GM23338 (cell line): ENCODE data around the gene GPR83. TPM values are rescaled to one million over a fixed set of nuclear protein-coding genes. Genes with fewer than 3 reads are reported as not detected.

Source experiments
- ATAC-seq: fragments of 200-7000 bp; cut with Tn5 transposase; 3 replicates; pipeline ENCODE4 v1.9.1; 2020
- DNase-seq: peaks from one replicate; pipeline ENCODE4 v3.0.0-alpha.2; 2015; ENCODE audit warnings: low spot score
- H2AFZ ChIP-seq: fragments of 200-600 bp; sonication (generic); 2 replicates; pipeline ENCODE4 v1.8.0; 2016; ENCODE audit warnings: antibody characterized with exemption, mild to moderate bottlenecking, moderate library complexity
- H3F3A ChIP-seq: fragments of 200-600 bp; sonication (generic); replicated peaks from 2 replicates; pipeline ENCODE4 v1.8.0; 2017; ENCODE audit warnings: antibody characterized with exemption, mixed run types, low read depth
- H3K27ac ChIP-seq: fragments of 200-600 bp; sonication (generic); 2 replicates; pipeline ENCODE4 v1.6.1; 2016; ENCODE audit warnings: low read depth
- H3K27me3 ChIP-seq: fragments of 200-600 bp; sonication (generic); 2 replicates; pipeline ENCODE4 v1.8.0; 2016; ENCODE audit warnings: mild to moderate bottlenecking, mixed run types, moderate library complexity; ENCODE audit not compliant: insufficient read depth
- H3K36me3 ChIP-seq: fragments of 200-600 bp; sonication (generic); 2 replicates; pipeline ENCODE4 v1.8.0; 2016; ENCODE audit warnings: mild to moderate bottlenecking; ENCODE audit not compliant: insufficient read depth
- H3K4me1 ChIP-seq: fragments of 200-600 bp; sonication (generic); 2 replicates; pipeline ENCODE4 v1.8.0; 2016; ENCODE audit warnings: mild to moderate bottlenecking, moderate library complexity; ENCODE audit not compliant: insufficient read depth
- H3K4me2 ChIP-seq: fragments of 200-600 bp; sonication (generic); 2 replicates; pipeline ENCODE4 v1.7.1; 2017; ENCODE audit warnings: mixed run types
- H3K4me3 ChIP-seq: fragments of 200-600 bp; sonication (generic); 2 replicates; pipeline ENCODE4 v1.6.1; 2016; ENCODE audit warnings: mixed run types
- H3K79me2 ChIP-seq: fragments of 200-600 bp; sonication (generic); replicated peaks from 2 replicates; pipeline ENCODE4 v1.8.0; 2017; ENCODE audit warnings: mild to moderate bottlenecking; ENCODE audit not compliant: insufficient read depth
- H3K9me2 ChIP-seq: fragments of 200-600 bp; sonication (generic); 2 replicates; pipeline ENCODE4 v1.8.0; 2017; ENCODE audit not compliant: insufficient read depth
- H4K20me1 ChIP-seq: fragments of 200-600 bp; sonication (generic); replicated peaks from 2 replicates; pipeline ENCODE4 v1.8.0; 2017; ENCODE audit warnings: mild to moderate bottlenecking; ENCODE audit not compliant: insufficient read depth
- H3K27ac Mint-ChIP-seq: 2 replicates; pipeline ENCODE4 v1.8.0; 2020; ENCODE audit warnings: inconsistent platforms, mild to moderate bottlenecking, moderate library complexity, mixed read lengths
- H3K27me3 Mint-ChIP-seq: 3 replicates; pipeline ENCODE4 v1.8.0; 2022; ENCODE audit warnings: low read depth, mild to moderate bottlenecking, moderate library complexity, mixed read lengths, inconsistent platforms; ENCODE audit not compliant: insufficient read depth, poor library complexity
- H3K36me3 Mint-ChIP-seq: 3 replicates; pipeline ENCODE4 v1.8.0; 2021; ENCODE audit warnings: low read depth, mild to moderate bottlenecking, inconsistent platforms, moderate library complexity, mixed read lengths
- H3K4me1 Mint-ChIP-seq: 3 replicates; pipeline ENCODE4 v1.8.0; 2020; ENCODE audit warnings: mild to moderate bottlenecking, inconsistent platforms, mixed read lengths
- H3K4me3 Mint-ChIP-seq: 3 replicates; pipeline ENCODE4 v1.8.0; 2021; ENCODE audit warnings: moderate library complexity, mild to moderate bottlenecking, inconsistent platforms, mixed read lengths
- H3K9me3 Mint-ChIP-seq: 3 replicates; pipeline ENCODE4 v1.8.0; 2020; ENCODE audit warnings: moderate library complexity, mild to moderate bottlenecking, inconsistent platforms, mixed read lengths
- CREB1 ChIP-seq: fragments of 250-450 bp; sonication (Bioruptor Pico); IDR thresholded peaks from 2 replicates; pipeline ENCODE4 v1.5.0; 2020; ENCODE audit warnings: low read depth, mild to moderate bottlenecking, moderate library complexity
- EZH2 ChIP-seq: fragments of 200-600 bp; sonication (generic); IDR thresholded peaks from one replicate; pipeline ENCODE4 v1.8.0; 2017; ENCODE audit warnings: antibody characterized with exemption, mild to moderate bottlenecking, low read depth; ENCODE audit not compliant: unreplicated experiment
- EZH2phosphoT487 ChIP-seq: fragments of 200-600 bp; sonication (generic); IDR thresholded peaks from one replicate; pipeline ENCODE4 v1.8.1; 2018; ENCODE audit warnings: antibody characterized with exemption; ENCODE audit not compliant: unreplicated experiment
- JUNB ChIP-seq: IDR thresholded peaks from one replicate; pipeline ENCODE4 v1.6.1; 2016; ENCODE audit warnings: antibody characterized with exemption; ENCODE audit not compliant: unreplicated experiment
- NANOG ChIP-seq: IDR thresholded peaks from 2 replicates; pipeline ENCODE4 v1.6.1; 2016; ENCODE audit warnings: antibody characterized with exemption, borderline replicate concordance
- POLR2AphosphoS5 ChIP-seq: IDR thresholded peaks from 2 replicates; pipeline ENCODE4 v1.6.1; 2016; ENCODE audit warnings: antibody characterized with exemption, low read depth
- STAT1 ChIP-seq: IDR thresholded peaks from one replicate; pipeline ENCODE4 v1.6.1; 2016; ENCODE audit warnings: antibody characterized with exemption; ENCODE audit not compliant: unreplicated experiment
- ZNF114 ChIP-seq: fragments of 250-450 bp; sonication (Bioruptor Pico); IDR thresholded peaks from 2 replicates; pipeline ENCODE4 v1.5.0; 2020; ENCODE audit warnings: mild to moderate bottlenecking, moderate library complexity
- ZNF331 ChIP-seq: fragments of 250-450 bp; sonication (Bioruptor Pico); IDR thresholded peaks from 2 replicates; pipeline ENCODE4 v1.5.0; 2020; ENCODE audit warnings: low read depth, mild to moderate bottlenecking, moderate library complexity
- long read RNA-seq: library from polyadenylated mRNA; unstranded; transcript quantifications from one replicate; pipeline ENCODE4 v2.0.0, GENCODE V29; 2020; ENCODE audit not compliant: unreplicated experiment
- polyA plus RNA-seq: library from polyadenylated mRNA; unstranded; fragments of >200 nt; fragmentation: Nextera tagmentation; extraction: Ambion mirVana; gene quantifications from 2 replicates; pipeline ENCODE4 v1.2.1, GENCODE V29; 2016
- total RNA-seq: library from RNA; depleted of rRNA; stranded (reverse); fragments of >200 nt; shearing (Covaris generic); gene quantifications from 2 replicates; pipeline ENCODE4 v1.2.3, GENCODE V29; 2014; rRNA removed
- TF ChIP-seq, protein P1 (sequence below): IDR thresholded peaks from one replicate; pipeline ENCODE4 v1.6.1; 2018; ENCODE audit warnings: antibody characterized with exemption; ENCODE audit not compliant: unreplicated experiment
- TF ChIP-seq, protein P2 (sequence below): IDR thresholded peaks from 2 replicates; pipeline ENCODE4 v1.6.1; 2016; ENCODE audit warnings: antibody characterized with exemption
- TF ChIP-seq, protein P3 (sequence below): fragments of 250-450 bp; sonication (Bioruptor Pico); IDR thresholded peaks from 2 replicates; pipeline ENCODE4 v1.5.0; 2020; ENCODE audit warnings: mild to moderate bottlenecking, moderate library complexity
- TF ChIP-seq, protein P4 (sequence below), 2 experiments: fragments of 200-600 bp in 1 of 2; sonication (generic) in 1 of 2; conservative IDR thresholded peaks; 2 replicates each; pipeline versions ENCODE4 v1.5.1 to v1.6.1; 2016 to 2017; ENCODE audit warnings: antibody characterized with exemption in 2 of 2, low read depth in 2 of 2, mild to moderate bottlenecking in 2 of 2, moderate library complexity in 1 of 2

Gene GPR83
- total RNA-seq (0.17 and 0.23 TPM in 2 replicates), polyA plus RNA-seq (0.18 and 0.35 TPM in 2 replicates)
- long read RNA-seq = 0 reads

DNA sequence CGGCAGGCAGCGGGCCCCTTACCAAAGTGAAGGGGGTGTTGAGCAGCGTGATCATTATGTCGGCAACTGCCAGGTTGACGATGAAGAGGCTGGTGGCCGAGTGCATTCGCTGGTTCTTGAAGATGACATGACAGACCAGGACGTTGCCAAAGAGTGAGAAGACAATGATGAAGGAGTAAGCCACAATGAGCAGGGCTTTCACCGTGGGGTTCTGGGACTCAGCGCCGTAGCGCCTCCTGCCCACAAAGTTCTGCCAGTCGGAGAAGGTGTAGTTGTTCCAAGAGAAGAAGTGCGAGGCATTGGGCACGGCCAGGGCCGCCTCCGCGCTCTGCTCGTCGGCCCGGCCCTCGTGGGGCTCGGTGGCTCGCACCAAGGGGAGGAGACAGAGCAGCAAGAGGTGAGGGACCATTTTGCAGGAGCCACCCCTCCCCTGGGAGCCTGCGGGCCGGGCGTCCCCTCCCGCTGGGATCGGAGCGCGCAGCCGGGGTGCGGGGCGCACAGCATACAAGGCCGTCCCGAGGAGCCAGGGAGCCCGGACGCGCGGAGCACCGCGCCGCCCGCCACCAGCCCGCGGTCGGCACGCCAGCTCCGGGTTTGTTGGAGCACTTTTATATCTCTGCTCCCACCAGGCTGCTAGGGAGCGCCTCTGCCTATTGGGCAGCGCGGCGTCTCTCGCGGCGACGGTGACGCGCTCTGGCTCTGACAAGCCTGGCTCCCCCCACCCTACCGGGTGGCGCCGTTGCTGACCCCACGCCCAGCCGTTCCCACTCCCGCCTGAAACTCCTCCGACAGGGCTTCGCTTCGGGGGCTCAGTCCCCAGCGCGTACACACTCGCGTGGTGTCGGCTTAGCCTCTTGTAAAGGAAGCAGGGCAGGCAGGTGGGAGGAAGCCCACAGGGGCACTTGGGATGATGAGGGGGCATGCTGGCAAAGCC lies at the start of gene GPR83:
Gene GPR83, minus strand, starts transcription at position 581 of the 934 bp plus-strand sequence. Its CDS starts 172 bp downstream, at position 409.
- Histone ChIP-seq H3K9me2 (no peaks in the 10 kb centered on the region), H3K4me3 (peak within 1 kb of the TSS; percentile 75), H2AFZ (peak within 1 kb of the TSS; percentile 99), H3K27ac (no peak within 1 kb of the TSS), H3K4me1 (peaks cover 12% of the 10 kb centered on the region), H3K27me3 (peaks cover 39% of the 10 kb centered on the region), H4K20me1 (no peaks in the 10 kb centered on the region), H3F3A (no peaks in the 10 kb centered on the region), H3K36me3 (no peaks in the 10 kb centered on the region), H3K79me2 (no peaks in the 10 kb centered on the region), H3K4me2 (peak within 1 kb of the TSS; percentile 92)
- TF ChIP-seq EZH2 (peak; percentile 47), EZH2phosphoT487 (no peak), NANOG (no peak), ZNF114 (CRISPR knock-in tag) (no peak), STAT1 (no peak), POLR2AphosphoS5 (no peak), CREB1 (CRISPR knock-in tag) (peak; percentile 65), JUNB (no peak), ZNF331 (no peak)
- TF ChIP-seq, protein P1, sequence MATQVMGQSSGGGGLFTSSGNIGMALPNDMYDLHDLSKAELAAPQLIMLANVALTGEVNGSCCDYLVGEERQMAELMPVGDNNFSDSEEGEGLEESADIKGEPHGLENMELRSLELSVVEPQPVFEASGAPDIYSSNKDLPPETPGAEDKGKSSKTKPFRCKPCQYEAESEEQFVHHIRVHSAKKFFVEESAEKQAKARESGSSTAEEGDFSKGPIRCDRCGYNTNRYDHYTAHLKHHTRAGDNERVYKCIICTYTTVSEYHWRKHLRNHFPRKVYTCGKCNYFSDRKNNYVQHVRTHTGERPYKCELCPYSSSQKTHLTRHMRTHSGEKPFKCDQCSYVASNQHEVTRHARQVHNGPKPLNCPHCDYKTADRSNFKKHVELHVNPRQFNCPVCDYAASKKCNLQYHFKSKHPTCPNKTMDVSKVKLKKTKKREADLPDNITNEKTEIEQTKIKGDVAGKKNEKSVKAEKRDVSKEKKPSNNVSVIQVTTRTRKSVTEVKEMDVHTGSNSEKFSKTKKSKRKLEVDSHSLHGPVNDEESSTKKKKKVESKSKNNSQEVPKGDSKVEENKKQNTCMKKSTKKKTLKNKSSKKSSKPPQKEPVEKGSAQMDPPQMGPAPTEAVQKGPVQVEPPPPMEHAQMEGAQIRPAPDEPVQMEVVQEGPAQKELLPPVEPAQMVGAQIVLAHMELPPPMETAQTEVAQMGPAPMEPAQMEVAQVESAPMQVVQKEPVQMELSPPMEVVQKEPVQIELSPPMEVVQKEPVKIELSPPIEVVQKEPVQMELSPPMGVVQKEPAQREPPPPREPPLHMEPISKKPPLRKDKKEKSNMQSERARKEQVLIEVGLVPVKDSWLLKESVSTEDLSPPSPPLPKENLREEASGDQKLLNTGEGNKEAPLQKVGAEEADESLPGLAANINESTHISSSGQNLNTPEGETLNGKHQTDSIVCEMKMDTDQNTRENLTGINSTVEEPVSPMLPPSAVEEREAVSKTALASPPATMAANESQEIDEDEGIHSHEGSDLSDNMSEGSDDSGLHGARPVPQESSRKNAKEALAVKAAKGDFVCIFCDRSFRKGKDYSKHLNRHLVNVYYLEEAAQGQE = no peak
- TF ChIP-seq, protein P2, sequence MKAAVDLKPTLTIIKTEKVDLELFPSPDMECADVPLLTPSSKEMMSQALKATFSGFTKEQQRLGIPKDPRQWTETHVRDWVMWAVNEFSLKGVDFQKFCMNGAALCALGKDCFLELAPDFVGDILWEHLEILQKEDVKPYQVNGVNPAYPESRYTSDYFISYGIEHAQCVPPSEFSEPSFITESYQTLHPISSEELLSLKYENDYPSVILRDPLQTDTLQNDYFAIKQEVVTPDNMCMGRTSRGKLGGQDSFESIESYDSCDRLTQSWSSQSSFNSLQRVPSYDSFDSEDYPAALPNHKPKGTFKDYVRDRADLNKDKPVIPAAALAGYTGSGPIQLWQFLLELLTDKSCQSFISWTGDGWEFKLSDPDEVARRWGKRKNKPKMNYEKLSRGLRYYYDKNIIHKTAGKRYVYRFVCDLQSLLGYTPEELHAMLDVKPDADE = no peak
- TF ChIP-seq, protein P3, sequence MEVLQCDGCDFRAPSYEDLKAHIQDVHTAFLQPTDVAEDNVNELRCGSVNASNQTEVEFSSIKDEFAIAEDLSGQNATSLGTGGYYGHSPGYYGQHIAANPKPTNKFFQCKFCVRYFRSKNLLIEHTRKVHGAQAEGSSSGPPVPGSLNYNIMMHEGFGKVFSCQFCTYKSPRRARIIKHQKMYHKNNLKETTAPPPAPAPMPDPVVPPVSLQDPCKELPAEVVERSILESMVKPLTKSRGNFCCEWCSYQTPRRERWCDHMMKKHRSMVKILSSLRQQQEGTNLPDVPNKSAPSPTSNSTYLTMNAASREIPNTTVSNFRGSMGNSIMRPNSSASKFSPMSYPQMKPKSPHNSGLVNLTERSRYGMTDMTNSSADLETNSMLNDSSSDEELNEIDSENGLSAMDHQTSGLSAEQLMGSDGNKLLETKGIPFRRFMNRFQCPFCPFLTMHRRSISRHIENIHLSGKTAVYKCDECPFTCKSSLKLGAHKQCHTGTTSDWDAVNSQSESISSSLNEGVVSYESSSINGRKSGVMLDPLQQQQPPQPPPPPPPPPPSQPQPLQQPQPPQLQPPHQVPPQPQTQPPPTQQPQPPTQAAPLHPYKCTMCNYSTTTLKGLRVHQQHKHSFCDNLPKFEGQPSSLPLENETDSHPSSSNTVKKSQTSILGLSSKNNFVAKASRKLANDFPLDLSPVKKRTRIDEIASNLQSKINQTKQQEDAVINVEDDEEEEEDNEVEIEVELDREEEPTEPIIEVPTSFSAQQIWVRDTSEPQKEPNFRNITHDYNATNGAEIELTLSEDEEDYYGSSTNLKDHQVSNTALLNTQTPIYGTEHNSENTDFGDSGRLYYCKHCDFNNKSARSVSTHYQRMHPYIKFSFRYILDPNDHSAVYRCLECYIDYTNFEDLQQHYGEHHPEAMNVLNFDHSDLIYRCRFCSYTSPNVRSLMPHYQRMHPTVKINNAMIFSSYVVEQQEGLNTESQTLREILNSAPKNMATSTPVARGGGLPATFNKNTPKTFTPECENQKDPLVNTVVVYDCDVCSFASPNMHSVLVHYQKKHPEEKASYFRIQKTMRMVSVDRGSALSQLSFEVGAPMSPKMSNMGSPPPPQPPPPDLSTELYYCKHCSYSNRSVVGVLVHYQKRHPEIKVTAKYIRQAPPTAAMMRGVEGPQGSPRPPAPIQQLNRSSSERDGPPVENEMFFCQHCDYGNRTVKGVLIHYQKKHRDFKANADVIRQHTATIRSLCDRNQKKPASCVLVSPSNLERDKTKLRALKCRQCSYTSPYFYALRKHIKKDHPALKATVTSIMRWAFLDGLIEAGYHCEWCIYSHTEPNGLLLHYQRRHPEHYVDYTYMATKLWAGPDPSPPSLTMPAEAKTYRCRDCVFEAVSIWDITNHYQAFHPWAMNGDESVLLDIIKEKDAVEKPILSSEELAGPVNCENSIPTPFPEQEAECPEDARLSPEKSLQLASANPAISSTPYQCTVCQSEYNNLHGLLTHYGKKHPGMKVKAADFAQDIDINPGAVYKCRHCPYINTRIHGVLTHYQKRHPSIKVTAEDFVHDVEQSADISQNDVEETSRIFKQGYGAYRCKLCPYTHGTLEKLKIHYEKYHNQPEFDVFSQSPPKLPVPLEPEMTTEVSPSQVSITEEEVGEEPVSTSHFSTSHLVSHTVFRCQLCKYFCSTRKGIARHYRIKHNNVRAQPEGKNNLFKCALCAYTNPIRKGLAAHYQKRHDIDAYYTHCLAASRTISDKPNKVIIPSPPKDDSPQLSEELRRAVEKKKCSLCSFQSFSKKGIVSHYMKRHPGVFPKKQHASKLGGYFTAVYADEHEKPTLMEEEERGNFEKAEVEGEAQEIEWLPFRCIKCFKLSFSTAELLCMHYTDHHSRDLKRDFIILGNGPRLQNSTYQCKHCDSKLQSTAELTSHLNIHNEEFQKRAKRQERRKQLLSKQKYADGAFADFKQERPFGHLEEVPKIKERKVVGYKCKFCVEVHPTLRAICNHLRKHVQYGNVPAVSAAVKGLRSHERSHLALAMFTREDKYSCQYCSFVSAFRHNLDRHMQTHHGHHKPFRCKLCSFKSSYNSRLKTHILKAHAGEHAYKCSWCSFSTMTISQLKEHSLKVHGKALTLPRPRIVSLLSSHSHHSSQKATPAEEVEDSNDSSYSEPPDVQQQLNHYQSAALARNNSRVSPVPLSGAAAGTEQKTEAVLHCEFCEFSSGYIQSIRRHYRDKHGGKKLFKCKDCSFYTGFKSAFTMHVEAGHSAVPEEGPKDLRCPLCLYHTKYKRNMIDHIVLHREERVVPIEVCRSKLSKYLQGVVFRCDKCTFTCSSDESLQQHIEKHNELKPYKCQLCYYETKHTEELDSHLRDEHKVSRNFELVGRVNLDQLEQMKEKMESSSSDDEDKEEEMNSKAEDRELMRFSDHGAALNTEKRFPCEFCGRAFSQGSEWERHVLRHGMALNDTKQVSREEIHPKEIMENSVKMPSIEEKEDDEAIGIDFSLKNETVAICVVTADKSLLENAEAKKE = no peak
- TF ChIP-seq, protein P4, sequence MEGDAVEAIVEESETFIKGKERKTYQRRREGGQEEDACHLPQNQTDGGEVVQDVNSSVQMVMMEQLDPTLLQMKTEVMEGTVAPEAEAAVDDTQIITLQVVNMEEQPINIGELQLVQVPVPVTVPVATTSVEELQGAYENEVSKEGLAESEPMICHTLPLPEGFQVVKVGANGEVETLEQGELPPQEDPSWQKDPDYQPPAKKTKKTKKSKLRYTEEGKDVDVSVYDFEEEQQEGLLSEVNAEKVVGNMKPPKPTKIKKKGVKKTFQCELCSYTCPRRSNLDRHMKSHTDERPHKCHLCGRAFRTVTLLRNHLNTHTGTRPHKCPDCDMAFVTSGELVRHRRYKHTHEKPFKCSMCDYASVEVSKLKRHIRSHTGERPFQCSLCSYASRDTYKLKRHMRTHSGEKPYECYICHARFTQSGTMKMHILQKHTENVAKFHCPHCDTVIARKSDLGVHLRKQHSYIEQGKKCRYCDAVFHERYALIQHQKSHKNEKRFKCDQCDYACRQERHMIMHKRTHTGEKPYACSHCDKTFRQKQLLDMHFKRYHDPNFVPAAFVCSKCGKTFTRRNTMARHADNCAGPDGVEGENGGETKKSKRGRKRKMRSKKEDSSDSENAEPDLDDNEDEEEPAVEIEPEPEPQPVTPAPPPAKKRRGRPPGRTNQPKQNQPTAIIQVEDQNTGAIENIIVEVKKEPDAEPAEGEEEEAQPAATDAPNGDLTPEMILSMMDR (conservative IDR thresholded peaks at IDR 0.05; ENCODE audit: low read depth in 2 of 2) = peak in 1 of 2 experiments; percentile 38; a peak in 2 of 4 replicates
- DNase-seq = peak; percentile 75
- peaks cover 13% of the 10 kb centered on the region for H3K4me1 Mint-ChIP-seq
- no peaks in the 10 kb centered on the region; the same call in 2 of the 3 replicates for H3K36me3 Mint-ChIP-seq
- peaks cover 6% of the 10 kb centered on the region; the same call in 2 of the 3 replicates for H3K9me3 Mint-ChIP-seq
- peak within 1 kb of the TSS; percentile 86 for H3K4me3 Mint-ChIP-seq
- peak; percentile 91 for ATAC-seq
- H3K27me3 Mint-ChIP-seq = peaks cover 38% of the 10 kb centered on the region
- no peak within 1 kb of the TSS for H3K27ac Mint-ChIP-seq
